Panc1 (cell line): Measurements from ENCODE around the gene ZNF862. TPM values are rescaled to one million over a fixed set of nuclear protein-coding genes. Genes with fewer than 3 reads are reported as not detected.

Source experiments
- ATAC-seq: fragments of 200-7000 bp; cut with Tn5 transposase; 2 replicates; pipeline ENCODE4 v1.9.1; 2020; ENCODE audit warnings: mild to moderate bottlenecking, moderate library complexity
- BruUV-seq: library from RNA; stranded (reverse); fragments of 400-500 nt; replicated peaks from 2 replicates; lab custom pipeline; 2021; lab: Mats Ljungman, UMichigan
- CTCF ChIA-PET: fragments of 300-600 bp; sonication (Branson Sonifier 250); formaldehyde crosslinking; loops from one replicate; lab custom pipeline; 2022; ENCODE audit warnings: antibody characterized with exemption; lab: Charles Lee
- POLR2A ChIA-PET: fragments of 300-600 bp; sonication (Branson Sonifier 250); formaldehyde crosslinking; loops from one replicate; lab custom pipeline; 2022; ENCODE audit warnings: antibody characterized with exemption; lab: Charles Lee
- DNase-seq: peaks from one replicate; pipeline ENCODE4 v3.0.0-alpha.2; 2010; ENCODE audit warnings: low read depth, low spot score
- H3K27ac ChIP-seq: 2 replicates; pipeline ENCODE4 v1.5.1; 2011; ENCODE audit warnings: mild to moderate bottlenecking, low read length, inconsistent platforms
- H3K27me3 ChIP-seq: fragments of 200-500 bp; sonication (Bioruptor generic); 2 replicates; pipeline ENCODE4 v1.6.0; 2014; ENCODE audit warnings: low read length, inconsistent platforms; ENCODE audit not compliant: control insufficient read depth, insufficient read depth
- H3K36me3 ChIP-seq: fragments of 200-500 bp; sonication (Bioruptor generic); 2 replicates; pipeline ENCODE4 v1.5.1; 2014; ENCODE audit warnings: inconsistent platforms, mild to moderate bottlenecking, low read length, moderate library complexity; ENCODE audit not compliant: control insufficient read depth, insufficient read depth
- H3K4me1 ChIP-seq: 2 replicates; pipeline ENCODE4 v1.5.1; 2011; ENCODE audit warnings: inconsistent platforms, mild to moderate bottlenecking, low read length, moderate library complexity; ENCODE audit not compliant: control insufficient read depth, insufficient read depth
- H3K4me3 ChIP-seq, 2 experiments: 2 replicates each; pipeline ENCODE4 v1.5.1; 2011 to 2012; ENCODE audit warnings: low read depth in 2 of 2, low read length in 2 of 2, mild to moderate bottlenecking in 2 of 2, inconsistent platforms in 1 of 2, moderate library complexity in 1 of 2
- H3K9me3 ChIP-seq: fragments of 200-500 bp; sonication (Bioruptor generic); 2 replicates; pipeline ENCODE4 v1.5.1; 2014; ENCODE audit warnings: low read depth, mild to moderate bottlenecking, inconsistent platforms, low read length, moderate library complexity; ENCODE audit not compliant: control insufficient read depth, insufficient read depth
- POLR2AphosphoS5 ChIP-seq: IDR thresholded peaks from 2 replicates; pipeline ENCODE4 v1.6.1; 2012; ENCODE audit warnings: mild to moderate bottlenecking, low read depth, low read length, moderate library complexity
- SIN3A ChIP-seq: IDR thresholded peaks from 2 replicates; pipeline ENCODE4 v1.6.1; 2012; ENCODE audit warnings: low read depth, mild to moderate bottlenecking, low read length, moderate library complexity, borderline replicate concordance; ENCODE audit not compliant: insufficient read depth
- TCF7L2 ChIP-seq: IDR thresholded peaks from 2 replicates; pipeline ENCODE4 v1.6.1; 2011; ENCODE audit warnings: mild to moderate bottlenecking, low read depth, low read length, inconsistent platforms
- in situ Hi-C: cut with HindIII; loops from 2 replicates; pipeline ENCODE4 v1.10.0; 2016; ENCODE audit warnings: low sequenced_read_pairs, low pct_unique_long_range_greater_than_20kb
- intact Hi-C: fragments of 100-400 bp; cut with micrococcal nuclease; formaldehyde crosslinking; loops from one replicate; pipeline ENCODE4 v1.10.0; 2022; ENCODE audit not compliant: unreplicated experiment
- total RNA-seq: library from RNA; stranded (reverse); gene quantifications from one replicate; pipeline ENCODE4 v1.2.1, GENCODE V29; 2021; ENCODE audit not compliant: unreplicated experiment
- TF ChIP-seq, protein P1 (sequence below), 2 experiments: IDR thresholded peaks; 2 replicates each; pipeline ENCODE4 v1.6.1; 2011 to 2012; ENCODE audit warnings: low read depth in 2 of 2, control low read depth in 1 of 2, low read length in 1 of 2, mild to moderate bottlenecking in 1 of 2, moderate library complexity in 1 of 2; ENCODE audit not compliant: insufficient read depth in 1 of 2
- TF ChIP-seq, protein P2 (sequence below): fragments of 450-650 bp; IDR thresholded peaks from 2 replicates; pipeline ENCODE4 v1.5.1; 2017; ENCODE audit warnings: mild to moderate bottlenecking

The ZNF862 gene
- total RNA-seq, 1 experiment from 2014 or later: 6.8 TPM

DNA sequence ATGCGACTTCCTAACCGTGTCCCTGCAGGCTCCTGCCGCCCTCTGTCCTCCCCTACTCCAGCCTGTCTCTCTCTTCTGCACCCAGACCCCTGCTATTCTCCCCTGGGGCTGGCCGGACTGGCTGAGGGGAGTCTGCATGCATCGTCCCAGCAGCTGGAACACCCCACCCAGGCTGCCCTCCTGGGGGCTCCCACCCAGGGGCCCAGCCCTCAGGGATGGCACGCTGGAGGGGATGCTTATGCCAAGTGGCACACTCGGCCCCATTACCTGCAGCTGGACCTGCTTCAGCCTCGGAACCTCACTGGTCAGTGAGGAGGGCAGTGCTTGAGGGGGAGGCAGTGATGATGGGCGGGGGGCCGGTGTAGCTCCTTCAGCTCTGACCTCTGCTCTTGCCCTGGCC lies 43.0 kb upstream of the ZNF862 start:
- BruUV-seq: no TSS peak
- intact Hi-C loops (no loop called here), in situ Hi-C loops (no loop called here)
- H3K9me3 ChIP-seq: no peaks in the 10 kb centered on the region
- no peaks in the 10 kb centered on the region for H3K36me3 ChIP-seq
- DNase-seq: no peak
- H3K27ac ChIP-seq: no peak overlapping the region
- no peak for ATAC-seq
- ChIA-PET POLR2A (no interaction called here), CTCF (no interaction called here)
- no peak overlapping the region for H3K4me3 ChIP-seq
- H3K4me1 ChIP-seq: no peaks in the 10 kb centered on the region
- H3K27me3 ChIP-seq: no peaks in the 10 kb centered on the region
- no peak for TF ChIP-seq SIN3A
- TF ChIP-seq POLR2AphosphoS5: no peak
- TF ChIP-seq, protein P1, sequence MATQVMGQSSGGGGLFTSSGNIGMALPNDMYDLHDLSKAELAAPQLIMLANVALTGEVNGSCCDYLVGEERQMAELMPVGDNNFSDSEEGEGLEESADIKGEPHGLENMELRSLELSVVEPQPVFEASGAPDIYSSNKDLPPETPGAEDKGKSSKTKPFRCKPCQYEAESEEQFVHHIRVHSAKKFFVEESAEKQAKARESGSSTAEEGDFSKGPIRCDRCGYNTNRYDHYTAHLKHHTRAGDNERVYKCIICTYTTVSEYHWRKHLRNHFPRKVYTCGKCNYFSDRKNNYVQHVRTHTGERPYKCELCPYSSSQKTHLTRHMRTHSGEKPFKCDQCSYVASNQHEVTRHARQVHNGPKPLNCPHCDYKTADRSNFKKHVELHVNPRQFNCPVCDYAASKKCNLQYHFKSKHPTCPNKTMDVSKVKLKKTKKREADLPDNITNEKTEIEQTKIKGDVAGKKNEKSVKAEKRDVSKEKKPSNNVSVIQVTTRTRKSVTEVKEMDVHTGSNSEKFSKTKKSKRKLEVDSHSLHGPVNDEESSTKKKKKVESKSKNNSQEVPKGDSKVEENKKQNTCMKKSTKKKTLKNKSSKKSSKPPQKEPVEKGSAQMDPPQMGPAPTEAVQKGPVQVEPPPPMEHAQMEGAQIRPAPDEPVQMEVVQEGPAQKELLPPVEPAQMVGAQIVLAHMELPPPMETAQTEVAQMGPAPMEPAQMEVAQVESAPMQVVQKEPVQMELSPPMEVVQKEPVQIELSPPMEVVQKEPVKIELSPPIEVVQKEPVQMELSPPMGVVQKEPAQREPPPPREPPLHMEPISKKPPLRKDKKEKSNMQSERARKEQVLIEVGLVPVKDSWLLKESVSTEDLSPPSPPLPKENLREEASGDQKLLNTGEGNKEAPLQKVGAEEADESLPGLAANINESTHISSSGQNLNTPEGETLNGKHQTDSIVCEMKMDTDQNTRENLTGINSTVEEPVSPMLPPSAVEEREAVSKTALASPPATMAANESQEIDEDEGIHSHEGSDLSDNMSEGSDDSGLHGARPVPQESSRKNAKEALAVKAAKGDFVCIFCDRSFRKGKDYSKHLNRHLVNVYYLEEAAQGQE (IDR thresholded peaks at IDR 0.05; ENCODE audit: insufficient read depth in 1 of 2, low read depth in 2 of 2, low read length in 1 of 2): no peak
- TF ChIP-seq, protein P2, sequence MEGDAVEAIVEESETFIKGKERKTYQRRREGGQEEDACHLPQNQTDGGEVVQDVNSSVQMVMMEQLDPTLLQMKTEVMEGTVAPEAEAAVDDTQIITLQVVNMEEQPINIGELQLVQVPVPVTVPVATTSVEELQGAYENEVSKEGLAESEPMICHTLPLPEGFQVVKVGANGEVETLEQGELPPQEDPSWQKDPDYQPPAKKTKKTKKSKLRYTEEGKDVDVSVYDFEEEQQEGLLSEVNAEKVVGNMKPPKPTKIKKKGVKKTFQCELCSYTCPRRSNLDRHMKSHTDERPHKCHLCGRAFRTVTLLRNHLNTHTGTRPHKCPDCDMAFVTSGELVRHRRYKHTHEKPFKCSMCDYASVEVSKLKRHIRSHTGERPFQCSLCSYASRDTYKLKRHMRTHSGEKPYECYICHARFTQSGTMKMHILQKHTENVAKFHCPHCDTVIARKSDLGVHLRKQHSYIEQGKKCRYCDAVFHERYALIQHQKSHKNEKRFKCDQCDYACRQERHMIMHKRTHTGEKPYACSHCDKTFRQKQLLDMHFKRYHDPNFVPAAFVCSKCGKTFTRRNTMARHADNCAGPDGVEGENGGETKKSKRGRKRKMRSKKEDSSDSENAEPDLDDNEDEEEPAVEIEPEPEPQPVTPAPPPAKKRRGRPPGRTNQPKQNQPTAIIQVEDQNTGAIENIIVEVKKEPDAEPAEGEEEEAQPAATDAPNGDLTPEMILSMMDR: no peak
- no peak for TF ChIP-seq TCF7L2

DNA sequence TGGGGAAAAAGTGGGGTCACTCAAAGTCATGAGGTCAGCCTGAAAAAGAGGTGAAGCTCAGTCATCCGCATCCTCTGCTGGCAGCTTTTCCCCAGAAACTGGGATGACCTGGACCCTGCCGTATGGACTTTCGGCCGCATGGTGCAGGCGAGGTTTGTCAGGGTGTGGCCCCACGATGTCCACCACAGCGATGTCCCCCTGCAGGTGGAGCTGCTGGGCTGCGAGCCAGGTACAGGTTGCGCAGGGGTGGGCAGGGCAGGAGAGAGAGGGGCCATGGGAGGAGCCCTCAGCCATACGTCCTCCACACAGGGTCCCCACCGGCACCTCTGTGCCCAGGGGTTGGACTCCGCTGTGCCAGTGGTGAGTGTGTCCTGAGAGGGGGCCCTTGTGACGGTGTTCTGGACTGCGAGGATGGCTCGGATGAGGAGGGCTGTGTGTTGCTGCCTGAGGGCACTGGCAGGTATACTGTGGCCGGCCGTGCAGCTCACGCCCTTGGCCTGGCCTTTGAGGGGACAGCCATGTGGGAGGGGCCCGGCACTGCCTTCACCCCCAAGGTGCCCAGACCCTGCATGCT lies 41.8 kb upstream of the ZNF862 start:
- TF ChIP-seq SIN3A: no peak
- TF ChIP-seq, protein P1 (IDR thresholded peaks at IDR 0.05; ENCODE audit: insufficient read depth in 1 of 2, low read depth in 2 of 2, low read length in 1 of 2): no peak
- TF ChIP-seq, protein P2: no peak
- TF ChIP-seq POLR2AphosphoS5: no peak
- TF ChIP-seq TCF7L2: no peak
- Histone ChIP-seq H3K27me3 (no peaks in the 10 kb centered on the region), H3K4me1 (no peaks in the 10 kb centered on the region), H3K36me3 (no peaks in the 10 kb centered on the region), H3K9me3 (no peaks in the 10 kb centered on the region), H3K27ac (no peak overlapping the region), H3K4me3 (no peak overlapping the region)
- no peak for ATAC-seq
- POLR2A ChIA-PET: no interaction called here
- intact Hi-C loops: no loop called here
- BruUV-seq: no TSS peak
- DNase-seq: no peak
- in situ Hi-C loops: no loop called here
- CTCF ChIA-PET: no interaction called here
